Measurements from ENCODE around the gene GRPEL1. TPM values are rescaled to one million over a fixed set of nuclear protein-coding genes. Genes with fewer than 3 reads are reported as not detected.
A peak's percentile ranks its signal among the peaks of the same experiment; 100 is the strongest.

The GRPEL1 gene
- total RNA-seq, 6 experiments from 2014 or later, result 30.0 to 49.2 (median 45.3) TPM

DNA sequence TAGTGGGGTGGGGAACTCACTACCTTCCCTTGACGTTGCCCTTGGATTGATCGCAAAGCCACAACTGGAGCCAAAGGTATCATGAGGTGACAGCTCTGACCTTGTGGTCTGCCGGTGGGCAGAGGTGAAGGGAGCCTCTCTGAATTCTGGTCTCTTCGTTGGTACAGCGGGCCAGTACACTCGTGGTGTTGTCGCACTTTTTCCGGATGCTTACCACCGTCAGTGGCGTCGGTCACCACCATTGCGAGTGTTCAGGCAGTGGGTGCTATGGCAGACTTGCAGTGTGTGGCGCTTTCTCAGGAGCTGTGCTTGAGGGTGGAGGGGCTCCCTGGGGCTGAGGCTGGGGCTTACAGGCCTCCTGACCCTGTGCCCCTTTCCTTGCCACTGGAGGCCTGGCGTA, 5.2 kb upstream of the GRPEL1 start:
- ATAC-seq (no peak), DNase-seq (no peak)
- Histone ChIP-seq H3K27me3 (no peaks in the 10 kb centered on the region), H3K9me3 (no peaks in the 10 kb centered on the region), H3K4me1 (peaks cover 0 to 9% (median 2%) of the 10 kb centered on the region in 4 donors), H3K36me3 (no peaks in the 10 kb centered on the region), H3K27ac (no peak overlapping the region), H3K4me3 (no peak overlapping the region)
- WGBS (ENCODE audit: insufficient coverage, low coverage, low lambda C conversion rate, missing lambda C conversion rate), result 75% methylated on average over 6 of the region's 14 CpGs
- intact Hi-C loops (cut with DNase I), result loop anchor here (10.0 kb wide), 2 partner anchors 168 to 348 kb away; partner anchors contain the start of gene TBC1D14 (in 1 of the 2)
- TF ChIP-seq POLR2A (IDR thresholded peaks at IDR 0.05) (no peak), CTCF (IDR thresholded peaks at IDR 0.05) (no peak)

GRCh38 chr4:7070729-7071511, 3.1 kb upstream of the GRPEL1 start:
- peak; percentile 81 to 85 (median 85) for DNase-seq
- intact Hi-C loops (cut with DNase I), result loop anchor here (10.0 kb wide), 2 partner anchors 166 to 346 kb away; partner anchors contain the start of gene TBC1D14 (in 1 of the 2)

GRCh38 chr4:7068883-7069282, 1.0 kb upstream of the GRPEL1 start:
- Histone ChIP-seq H3K4me3 (peak overlapping the region; percentile 62 to 94 (median 89)), H3K4me1 (peaks cover 0 to 20% (median 7%) of the 10 kb centered on the region in 4 donors), H3K9me3 (no peaks in the 10 kb centered on the region), H3K27ac (peak overlapping the region; percentile 39 to 71 (median 55)), H3K27me3 (no peaks in the 10 kb centered on the region), H3K36me3 (peaks cover 0 to 13% (median 3%) of the 10 kb centered on the region in 4 donors)
- intact Hi-C loops (cut with DNase I), result no loop called here
- WGBS (ENCODE audit: insufficient coverage, low coverage, low lambda C conversion rate, missing lambda C conversion rate), result 36% methylated on average over 8 of the region's 20 CpGs
- DNase-seq, result no peak
- ATAC-seq, result no peak
- TF ChIP-seq CTCF (IDR thresholded peaks at IDR 0.05) (no peak), POLR2A (IDR thresholded peaks at IDR 0.05) (no peak)

More at GRCh38 chr4:7070729-7071511, 3.1 kb upstream of the GRPEL1 start:
- Histone ChIP-seq H3K36me3 (no peaks in the 10 kb centered on the region), H3K27me3 (no peaks in the 10 kb centered on the region), H3K4me3 (no peak overlapping the region), H3K27ac (no peak overlapping the region), H3K4me1 (peaks cover 0 to 20% (median 7%) of the 10 kb centered on the region in 4 donors), H3K9me3 (no peaks in the 10 kb centered on the region)
- TF ChIP-seq CTCF (IDR thresholded peaks at IDR 0.05) (peak; percentile 98 to 99 (median 98)), POLR2A (IDR thresholded peaks at IDR 0.05) (no peak)
- 44% methylated on average over 13 of the region's 23 CpGs for WGBS (ENCODE audit: insufficient coverage, low coverage, low lambda C conversion rate, missing lambda C conversion rate)
- peak; percentile 47 to 55 (median 52) for ATAC-seq

- DNase-seq, result peak in 1 of 3 donors; percentile 100
- Histone ChIP-seq H3K9me3 (no peaks in the 10 kb centered on the region), H3K36me3 (peaks cover 0 to 18% (median 7%) of the 10 kb centered on the region in 4 donors), H3K27ac (peak overlapping the region; percentile 39 to 71 (median 55)), H3K4me3 (peak overlapping the region; percentile 62 to 94 (median 89)), H3K27me3 (no peaks in the 10 kb centered on the region), H3K4me1 (peaks cover 0 to 20% (median 7%) of the 10 kb centered on the region in 4 donors)
- TF ChIP-seq POLR2A (IDR thresholded peaks at IDR 0.05) (no peak), CTCF (IDR thresholded peaks at IDR 0.05) (no peak)
- WGBS (ENCODE audit: insufficient coverage, low coverage, low lambda C conversion rate, missing lambda C conversion rate), result 0% methylated on average over 27 of the region's 50 CpGs
- intact Hi-C loops (cut with DNase I), result no loop called here
- ATAC-seq, result no peak
Observed at GRCh38 chr4:7068279-7068842, 497 bp upstream of the GRPEL1 start.
